GM12878 (cell line): ENCODE data around the gene AK4. TPM values are rescaled to one million over a fixed set of nuclear protein-coding genes. Genes with fewer than 3 reads are reported as not detected.
"Not testable (repeated sequence)": the region's sequence is repeated elsewhere in the genome, so short reads cannot be mapped to it uniquely, and the experiment has no call there.

ENCODE experiments used
- ATAC-seq: fragments of 200-7000 bp; cut with Tn5 transposase; 3 replicates; pipeline ENCODE4 v1.9.1; 2020; ENCODE audit warnings: mild to moderate bottlenecking, moderate library complexity
- BruUV-seq: library from RNA; stranded (reverse); fragments of 400-500 nt; replicated peaks from 2 replicates; lab custom pipeline; 2021; lab: Mats Ljungman, UMichigan
- CTCF ChIA-PET: fragments of 300-600 bp; sonication (Branson Sonifier 250); formaldehyde crosslinking; extraction: SDS; loops from one replicate; lab custom pipeline; 2021; ENCODE audit warnings: inconsistent platforms; lab: Yijun Ruan, JAX
- POLR2A ChIA-PET: fragments of 350-600 bp; formaldehyde crosslinking; extraction: SDS; loops from one replicate; lab custom pipeline; 2021; ENCODE audit warnings: inconsistent platforms; lab: Charles Lee
- RAD21 ChIA-PET: fragments of 300-600 bp; sonication (Branson Sonifier 250); formaldehyde crosslinking; loops from one replicate; lab custom pipeline; 2023; ENCODE audit warnings: antibody characterized with exemption; ENCODE audit not compliant: unreplicated experiment; lab: Charles Lee
- SMC1A ChIA-PET: fragments of 300-600 bp; sonication (Branson Sonifier 250); formaldehyde crosslinking; loops from one replicate; lab custom pipeline; 2023; ENCODE audit not compliant: unreplicated experiment, uncharacterized antibody; lab: Charles Lee
- DNase-seq: peaks from one replicate; pipeline ENCODE4 v3.0.0-alpha.2; 2011; ENCODE audit warnings: low read depth, low spot score
- FAIRE-seq: peaks from 3 replicates; lab custom pipeline; 2011; peaks lifted over from hg19 to GRCh38; lab: Jason Lieb, UNC
- H2AFZ ChIP-seq: 2 replicates; pipeline ENCODE4 v1.6.0; 2011; ENCODE audit warnings: low read depth, low read length, control low read depth; ENCODE audit not compliant: control insufficient read depth
- H3K27ac ChIP-seq: 2 replicates; pipeline ENCODE4 v1.5.1; 2011; ENCODE audit warnings: control low read depth; ENCODE audit not compliant: control insufficient read depth, insufficient read depth
- H3K27me3 ChIP-seq, 2 experiments: replicated peaks in 1 of 2; 2 replicates each; pipeline versions ENCODE4 v1.6.0 to v1.6.1; 2011; ENCODE audit warnings: low read length in 1 of 2; ENCODE audit not compliant: control insufficient read depth in 2 of 2, insufficient read depth in 2 of 2
- H3K36me3 ChIP-seq, 2 experiments: 2 replicates each; pipeline ENCODE4 v1.5.1; 2011; ENCODE audit warnings: low read length in 1 of 2; ENCODE audit not compliant: control insufficient read depth in 2 of 2, insufficient read depth in 2 of 2
- H3K4me1 ChIP-seq: 2 replicates; pipeline ENCODE4 v1.6.1; 2011; ENCODE audit warnings: mild to moderate bottlenecking, low read length, moderate library complexity, mixed read lengths; ENCODE audit not compliant: control insufficient read depth, insufficient read depth
- H3K4me2 ChIP-seq: 2 replicates; pipeline ENCODE4 v1.6.0; 2011; ENCODE audit warnings: control low read depth; ENCODE audit not compliant: control insufficient read depth, insufficient read depth
- H3K4me3 ChIP-seq: fragments of 200-600 bp; sonication (generic); 2 replicates; pipeline ENCODE4 v1.5.1; 2016
- H3K79me2 ChIP-seq: 2 replicates; pipeline ENCODE4 v1.6.0; 2011; ENCODE audit warnings: low read length; ENCODE audit not compliant: control insufficient read depth, insufficient read depth
- H3K9ac ChIP-seq: 2 replicates; pipeline ENCODE4 v1.8.0; 2011; ENCODE audit warnings: low read length, control low read depth, mixed read lengths; ENCODE audit not compliant: control insufficient read depth, insufficient read depth
- H3K9me3 ChIP-seq: replicated peaks from 3 replicates; pipeline ENCODE4 v1.5.1; 2011; ENCODE audit warnings: mild to moderate bottlenecking, low read length; ENCODE audit not compliant: control insufficient read depth, insufficient read depth
- H4K20me1 ChIP-seq: 2 replicates; pipeline ENCODE4 v1.6.0; 2011; ENCODE audit not compliant: control insufficient read depth, insufficient read depth
- ETV6 ChIP-seq, 2 experiments: fragments of 450-650 bp in 1 of 2; IDR thresholded peaks in 1 of 2; conservative IDR thresholded peaks in 1 of 2; 2 replicates each; pipeline ENCODE4 v1.6.1; 2014; ENCODE audit warnings: antibody characterized with exemption in 1 of 2, borderline replicate concordance in 1 of 2, low read depth in 1 of 2, mild to moderate bottlenecking in 1 of 2, moderate library complexity in 1 of 2
- HDAC2 ChIP-seq: fragments of 200-600 bp; sonication (generic); IDR thresholded peaks from 2 replicates; pipeline ENCODE4 v1.6.1; 2017
- IRF3 ChIP-seq: fragments of 450-650 bp; IDR thresholded peaks from 2 replicates; pipeline ENCODE4 v1.6.1; 2014; ENCODE audit warnings: mild to moderate bottlenecking
- MEF2A ChIP-seq: IDR thresholded peaks from 2 replicates; pipeline ENCODE4 v1.6.1; 2011; ENCODE audit warnings: low read depth, mild to moderate bottlenecking, low read length, moderate library complexity; ENCODE audit not compliant: insufficient read depth
- NFIC ChIP-seq: IDR thresholded peaks from 2 replicates; pipeline ENCODE4 v1.6.1; 2012; ENCODE audit warnings: low read depth, mild to moderate bottlenecking, inconsistent platforms, low read length, moderate library complexity
- POLR2AphosphoS2 ChIP-seq: IDR thresholded peaks from 2 replicates; pipeline ENCODE4 v1.6.1; 2011; ENCODE audit warnings: low read depth, mild to moderate bottlenecking, low read length, improper control_type of control experiment, moderate library complexity
- RAD21 ChIP-seq: IDR thresholded peaks from 2 replicates; pipeline ENCODE4 v1.6.1; 2011; ENCODE audit warnings: mild to moderate bottlenecking, low read depth, low read length, moderate library complexity; ENCODE audit not compliant: insufficient read depth
- SREBF2 ChIP-seq: IDR thresholded peaks from 2 replicates; pipeline ENCODE4 v1.6.1; 2012; ENCODE audit warnings: mild to moderate bottlenecking, low read length
- ZBED1 ChIP-seq: IDR thresholded peaks from 2 replicates; pipeline ENCODE4 v1.6.1; 2016; ENCODE audit warnings: borderline replicate concordance
- ZBTB33 ChIP-seq: fragments of 450-650 bp; IDR thresholded peaks from 2 replicates; pipeline ENCODE4 v1.6.1; 2017; ENCODE audit warnings: mild to moderate bottlenecking
- WGBS: methylation state at CpG from one replicate; pipeline ENCODE4 v1.1.6; 2016; ENCODE audit warnings: low lambda C conversion rate; ENCODE audit not compliant: insufficient replicate concordance, insufficient coverage; ENCODE audit errors: missing lambda C conversion rate; 5-methylcytosine and 5-hydroxymethylcytosine counted together
- in situ Hi-C: fragments of 300-500 bp; cut with MboI; formaldehyde crosslinking; loops from 9 replicates; pipeline ENCODE4 v1.14.3; 2018; ENCODE audit warnings: mixed read lengths
- intact Hi-C: fragments of 100-400 bp; cut with micrococcal nuclease; formaldehyde crosslinking; loops from one replicate; pipeline ENCODE4 v1.14.2; 2022; ENCODE audit not compliant: unreplicated experiment
- polyA plus RNA-seq, 11 experiments: library from polyadenylated mRNA; depleted of rRNA in 4 of 11; unstranded in 6 of 11; stranded (reverse) in 5 of 11; fragments of >200 nt; fragmentation: Nextera tagmentation in 4 of 11; fragmentation: Illumina TruSeq in 1 of 11; extraction: Ambion mirVana in 4 of 11; extraction: Trizol in 1 of 11; gene quantifications; 1 replicate in 1 of 11; 2 replicates in 10 of 11; pipeline versions ENCODE4 v1.2.1 to v1.2.3, GENCODE V29; 2011 to 2016; ENCODE audit warnings: inconsistent platforms in 2 of 11, missing spikeins in 2 of 11, low read depth in 1 of 11
- total RNA-seq, 4 experiments: library from RNA; depleted of rRNA in 3 of 4; stranded (reverse); fragments of >200 nt in 3 of 4; fragmentation: Illumina TruSeq in 1 of 4; extraction: Trizol in 1 of 4; gene quantifications; 2 replicates each; pipeline versions ENCODE4 v1.2.1 to v1.2.3, GENCODE V29; 2013 to 2021
- TF ChIP-seq, protein P1 (sequence below): IDR thresholded peaks from 2 replicates; pipeline ENCODE4 v1.6.1; 2011; ENCODE audit warnings: borderline replicate concordance, low read depth, mild to moderate bottlenecking, moderate library complexity, low read length; ENCODE audit not compliant: insufficient read depth, poor library complexity, severe bottlenecking

The AK4 gene
- total and polyA plus RNA-seq, 10 of the 15 experiments (the other 5 are each of a cell fraction or from before 2014, with no cell fraction given) = 23.9 to 161 (median 49.0) TPM

GRCh38 chr1:65235867-65236805 is 88.1 kb downstream of the AK4 start (continued):
- no peak for TF ChIP-seq ETV6 (conservative IDR thresholded peaks at IDR 0.05 in 1 of 2, IDR thresholded peaks at IDR 0.05 in 1 of 2; ENCODE audit: borderline replicate concordance in 1 of 2, low read depth in 1 of 2)
- TF ChIP-seq HDAC2 = no peak
- peak; percentile 72 for TF ChIP-seq RAD21
- TF ChIP-seq ZBTB33 = no peak
- no peak for TF ChIP-seq SREBF2
- TF ChIP-seq ZBED1 = no peak
- TF ChIP-seq MEF2A = no peak
- no peak for TF ChIP-seq IRF3
- TF ChIP-seq POLR2AphosphoS2 = no peak
- TF ChIP-seq, protein P1, sequence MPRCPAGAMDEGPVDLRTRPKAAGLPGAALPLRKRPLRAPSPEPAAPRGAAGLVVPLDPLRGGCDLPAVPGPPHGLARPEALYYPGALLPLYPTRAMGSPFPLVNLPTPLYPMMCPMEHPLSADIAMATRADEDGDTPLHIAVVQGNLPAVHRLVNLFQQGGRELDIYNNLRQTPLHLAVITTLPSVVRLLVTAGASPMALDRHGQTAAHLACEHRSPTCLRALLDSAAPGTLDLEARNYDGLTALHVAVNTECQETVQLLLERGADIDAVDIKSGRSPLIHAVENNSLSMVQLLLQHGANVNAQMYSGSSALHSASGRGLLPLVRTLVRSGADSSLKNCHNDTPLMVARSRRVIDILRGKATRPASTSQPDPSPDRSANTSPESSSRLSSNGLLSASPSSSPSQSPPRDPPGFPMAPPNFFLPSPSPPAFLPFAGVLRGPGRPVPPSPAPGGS = no peak
- TF ChIP-seq NFIC = no peak
- TF ChIP-seq, all 136 proteins: peak for 4

GRCh38 chr1:65237088-65237487 is 89.1 kb downstream of the AK4 start:
- RAD21 ChIA-PET = interaction anchor here (1.0 to 2.8 kb wide), 6 partner anchors 21 to 1209 kb away, joined by 3 to 14 read pairs (median 4); no protein-coding TSS in a partner anchor
- H4K20me1 ChIP-seq, H3K9ac ChIP-seq, H3K4me3 ChIP-seq, FAIRE-seq, BruUV-seq, POLR2A ChIA-PET, H3K27ac ChIP-seq, H3K36me3 ChIP-seq, H3K4me2 ChIP-seq, H2AFZ ChIP-seq, H3K79me2 ChIP-seq, ATAC-seq, H3K27me3 ChIP-seq, DNase-seq, H3K4me1 ChIP-seq, H3K9me3 ChIP-seq: not testable (repeated sequence)
- CTCF ChIA-PET = interaction anchor here (0.6 to 4.0 kb wide), 22 partner anchors 10 to 1005 kb away, joined by 3 to 61 read pairs (median 6); no protein-coding TSS in a partner anchor
- intact Hi-C loops = loop anchor here (5.0 to 10.0 kb wide), 2 partner anchors 198 to 220 kb away; no protein-coding TSS in a partner anchor
- 9% methylated on average over 1 of the region's 1 CpG for WGBS
- SMC1A ChIA-PET = interaction anchor here (1.0 to 2.5 kb wide), 8 partner anchors 13 to 1006 kb away, joined by 3 to 19 read pairs (median 4); partner anchors contain the start of genes LEPR and LEPROT
- in situ Hi-C loops = loop anchor here (5.0 to 10.0 kb wide), 2 partner anchors 450 to 1008 kb away; no protein-coding TSS in a partner anchor
